Ovary (tissue), 9 donors: ENCODE results near the gene RFPL4AL1. TPM values are rescaled to one million over a fixed set of nuclear protein-coding genes. Genes with fewer than 3 reads are reported as not detected.

Experiments used
- DNase-seq, 5 donors: peaks; one replicate each; pipeline ENCODE4 v3.0.0-alpha.2; 2019 to 2020
- H3K27ac ChIP-seq, 2 donors: fragments of 200-600 bp; one replicate each; pipeline versions ENCODE4 v1.5.1 to v1.8.0; 2019 to 2022
- H3K27me3 ChIP-seq: fragments of 200-600 bp; one replicate; pipeline ENCODE4 v1.8.0; 2022
- H3K36me3 ChIP-seq: fragments of 200-600 bp; sonication (generic); one replicate; pipeline ENCODE4 v1.5.1; 2019
- H3K4me1 ChIP-seq: one replicate; pipeline ENCODE4 v1.8.1; 2013; ENCODE audit warnings: mild to moderate bottlenecking, moderate library complexity; ENCODE audit not compliant: insufficient read depth
- H3K4me3 ChIP-seq: fragments of 200-600 bp; sonication (generic); one replicate; pipeline ENCODE4 v1.5.1; 2017
- H3K9me3 ChIP-seq, 2 donors: fragments of 200-600 bp in 1 of 2; sonication (generic) in 1 of 2; one replicate each; pipeline versions ENCODE4 v1.5.1 to v1.8.1; 2013 to 2019; ENCODE audit warnings: mild to moderate bottlenecking in 1 of 2, moderate library complexity in 1 of 2
- EP300 ChIP-seq: sonication (generic); formaldehyde crosslinking; IDR thresholded peaks from one replicate; pipeline ENCODE4 v1.6.1; 2017; ENCODE audit warnings: antibody characterized with exemption
- POLR2A ChIP-seq: fragments of 450-650 bp; IDR thresholded peaks from one replicate; pipeline ENCODE4 v1.6.1; 2017; ENCODE audit warnings: antibody characterized with exemption, mild to moderate bottlenecking, moderate library complexity
- WGBS, 3 donors: extraction: QIAGEN DNeasy Blood & Tissue Kit in 1 of 3; methylation state at CpG; one replicate each; pipeline versions ENCODE4 v1.1.5 to v1.1.7; 2013 to 2017; 5-methylcytosine and 5-hydroxymethylcytosine counted together
- intact Hi-C, 4 donors: fragments of 100-400 bp; cut with DNase I; formaldehyde crosslinking; loops; one replicate each; pipeline versions ENCODE4 v1.11.0 to v1.15.1; 2022 to 2023
- polyA plus RNA-seq, 2 donors: library from polyadenylated mRNA; stranded (reverse); fragments of 200-250 nt in 1 of 2; fragments of 350-450 nt in 1 of 2; fragmentation: Illumina TruSeq in 1 of 2; extraction: RNeasy Lipid Tissue Mini Kit (QIAGEN cat#74804) in 1 of 2; gene quantifications; one replicate each; pipeline ENCODE4 v1.2.3, GENCODE V29; 2013 to 2014
- total RNA-seq, 7 donors: library from RNA; depleted of rRNA in 2 of 7; stranded (reverse); fragments of >200 nt in 2 of 7; fragmentation: NEBNext Ultra II Directional in 3 of 7; extraction: Animal tissue kit (Norgen Biotek cat#: 25700) in 3 of 7; gene quantifications; one replicate each; pipeline versions ENCODE4 v1.1.0 to v1.2.4, GENCODE V29; 2016 to 2023
- TF ChIP-seq, protein P1 (sequence below), 3 donors: fragments of 450-650 bp in 2 of 3; fragments of 200-600 bp in 1 of 3; IDR thresholded peaks; one replicate each; pipeline versions ENCODE4 v1.5.1 to v1.8.0; 2016 to 2022; ENCODE audit warnings: antibody characterized with exemption in 3 of 3, mild to moderate bottlenecking in 1 of 3
- donor health status: DM: no; HTN: no; CAD: no; lungs with moderate emphysema.
- donor health status: DM: no; HTN: no; CAD: no.
- donor health status: Bipolar disorder and iron deficiency.
- donor health status: DM: yes; HTN: yes; CAD: no.
- donor health status: DM: no; HTN: no; CAD: no.
- donor health status: DM: yes; HTN: yes; CAD: no.

Gene RFPL4AL1
- total and polyA plus RNA-seq, 9 donors, result 0.54 TPM; not detected in 8

DNA sequence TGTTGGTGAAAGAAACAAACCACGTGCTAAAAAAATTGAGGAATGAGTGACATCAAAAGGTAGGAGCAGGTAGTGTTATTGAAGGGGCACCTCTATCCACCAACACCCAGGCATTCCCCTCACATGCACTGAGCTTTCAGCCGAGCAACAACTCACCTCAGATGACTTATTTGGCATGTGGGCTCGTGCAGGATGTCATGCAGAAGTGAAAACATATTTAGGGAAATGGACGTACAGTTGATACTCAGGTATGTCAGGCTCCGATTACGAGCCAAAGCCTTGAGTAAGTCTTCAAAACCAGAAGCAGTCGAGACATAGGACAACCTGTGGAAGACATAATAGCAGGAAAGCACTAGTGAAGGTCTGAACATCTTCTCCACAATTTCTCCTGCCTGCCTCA lies 32.5 kb downstream of the RFPL4AL1 start:
- Histone ChIP-seq H3K27me3 (no peaks in the 10 kb centered on the region), H3K9me3 (no peaks in the 10 kb centered on the region), H3K4me1 (no peaks in the 10 kb centered on the region), H3K36me3 (no peaks in the 10 kb centered on the region), H3K27ac (no peak overlapping the region), H3K4me3 (no peak overlapping the region)
- intact Hi-C loops, result no loop called here
- WGBS, 3 donors, result 61 to 65% (median 64%) methylated on average over 7 of the region's 7 CpGs
- no peak for DNase-seq
- TF ChIP-seq POLR2A, result no peak
- TF ChIP-seq, protein P1, sequence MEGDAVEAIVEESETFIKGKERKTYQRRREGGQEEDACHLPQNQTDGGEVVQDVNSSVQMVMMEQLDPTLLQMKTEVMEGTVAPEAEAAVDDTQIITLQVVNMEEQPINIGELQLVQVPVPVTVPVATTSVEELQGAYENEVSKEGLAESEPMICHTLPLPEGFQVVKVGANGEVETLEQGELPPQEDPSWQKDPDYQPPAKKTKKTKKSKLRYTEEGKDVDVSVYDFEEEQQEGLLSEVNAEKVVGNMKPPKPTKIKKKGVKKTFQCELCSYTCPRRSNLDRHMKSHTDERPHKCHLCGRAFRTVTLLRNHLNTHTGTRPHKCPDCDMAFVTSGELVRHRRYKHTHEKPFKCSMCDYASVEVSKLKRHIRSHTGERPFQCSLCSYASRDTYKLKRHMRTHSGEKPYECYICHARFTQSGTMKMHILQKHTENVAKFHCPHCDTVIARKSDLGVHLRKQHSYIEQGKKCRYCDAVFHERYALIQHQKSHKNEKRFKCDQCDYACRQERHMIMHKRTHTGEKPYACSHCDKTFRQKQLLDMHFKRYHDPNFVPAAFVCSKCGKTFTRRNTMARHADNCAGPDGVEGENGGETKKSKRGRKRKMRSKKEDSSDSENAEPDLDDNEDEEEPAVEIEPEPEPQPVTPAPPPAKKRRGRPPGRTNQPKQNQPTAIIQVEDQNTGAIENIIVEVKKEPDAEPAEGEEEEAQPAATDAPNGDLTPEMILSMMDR (IDR thresholded peaks at IDR 0.05), result no peak

DNA sequence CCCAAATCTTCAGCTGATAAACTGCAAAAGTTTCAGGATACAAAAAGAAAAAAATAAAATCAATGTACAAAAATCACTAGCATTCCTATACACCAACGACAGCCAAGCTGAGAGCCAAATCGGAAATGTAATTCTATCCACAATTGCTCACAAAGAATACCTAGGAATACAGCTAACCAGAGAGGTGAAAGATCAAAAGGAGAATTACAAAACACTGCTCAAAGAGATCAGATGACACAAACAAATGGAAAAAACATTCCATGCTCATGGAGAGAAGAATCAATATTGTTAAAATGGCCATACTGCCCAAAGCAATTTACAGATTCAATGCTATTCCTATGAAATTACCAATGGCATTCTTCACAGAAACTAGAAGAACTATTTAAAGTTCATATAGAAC lies 33.4 kb downstream of the RFPL4AL1 start:
- TF ChIP-seq, protein P1 (IDR thresholded peaks at IDR 0.05), result no peak
- TF ChIP-seq POLR2A (no peak), EP300 (no peak)
- H3K4me3 ChIP-seq, result no peak overlapping the region
- H3K4me1 ChIP-seq, result no peaks in the 10 kb centered on the region
- H3K9me3 ChIP-seq, result no peaks in the 10 kb centered on the region
- H3K27ac ChIP-seq, result no peak overlapping the region
- no peak for DNase-seq
- intact Hi-C loops, result no loop called here
- WGBS, 3 donors, result 75 to 87% (median 87%) methylated on average over 2 of the region's 2 CpGs
- H3K36me3 ChIP-seq, result no peaks in the 10 kb centered on the region
- H3K27me3 ChIP-seq, result no peaks in the 10 kb centered on the region

DNA sequence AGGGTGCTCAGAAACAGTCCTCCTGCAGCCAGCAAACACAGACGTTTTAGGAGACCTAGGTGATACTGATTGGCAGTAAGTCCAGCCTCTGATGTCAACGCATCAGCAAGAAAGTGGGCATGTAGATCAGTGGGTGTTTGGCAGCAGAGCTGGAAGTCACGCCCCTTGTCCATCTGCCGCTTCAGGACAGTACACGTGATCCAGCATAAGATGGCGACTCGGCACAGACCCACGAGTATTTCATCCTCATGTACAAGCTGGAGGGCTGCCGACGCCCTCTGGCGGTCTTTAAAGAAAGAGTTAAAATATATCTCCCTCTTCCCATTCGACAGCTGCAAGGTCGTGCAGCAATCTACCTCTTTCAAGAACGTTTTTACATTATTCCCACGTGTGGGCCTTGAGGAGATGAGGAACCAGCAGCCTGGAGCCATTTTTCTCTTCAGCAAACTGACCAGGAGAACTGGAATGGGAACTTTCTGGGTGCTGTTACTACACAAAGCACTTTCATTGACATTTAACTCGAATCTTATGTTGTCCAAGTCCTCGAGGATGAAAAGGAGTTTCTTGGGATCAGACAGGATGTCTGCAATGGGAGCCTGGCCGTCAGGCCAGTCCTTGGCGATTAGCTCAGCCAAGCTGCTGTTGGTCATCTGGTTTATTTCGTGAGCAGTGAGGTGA lies 40.6 kb downstream of the RFPL4AL1 start:
- H3K4me1 ChIP-seq, result no peaks in the 10 kb centered on the region
- H3K27ac ChIP-seq, result no peak overlapping the region
- no peak overlapping the region for H3K4me3 ChIP-seq
- no peaks in the 10 kb centered on the region for H3K36me3 ChIP-seq
- no peaks in the 10 kb centered on the region for H3K9me3 ChIP-seq
- 22 to 30% (median 28%) methylated on average over 20 of the region's 20 CpGs for WGBS, 3 donors
- no peak for TF ChIP-seq EP300
- TF ChIP-seq POLR2A, result no peak
- no peaks in the 10 kb centered on the region for H3K27me3 ChIP-seq
- intact Hi-C loops, result no loop called here
- DNase-seq, result peak; percentile 15 to 66 (median 27)

DNA sequence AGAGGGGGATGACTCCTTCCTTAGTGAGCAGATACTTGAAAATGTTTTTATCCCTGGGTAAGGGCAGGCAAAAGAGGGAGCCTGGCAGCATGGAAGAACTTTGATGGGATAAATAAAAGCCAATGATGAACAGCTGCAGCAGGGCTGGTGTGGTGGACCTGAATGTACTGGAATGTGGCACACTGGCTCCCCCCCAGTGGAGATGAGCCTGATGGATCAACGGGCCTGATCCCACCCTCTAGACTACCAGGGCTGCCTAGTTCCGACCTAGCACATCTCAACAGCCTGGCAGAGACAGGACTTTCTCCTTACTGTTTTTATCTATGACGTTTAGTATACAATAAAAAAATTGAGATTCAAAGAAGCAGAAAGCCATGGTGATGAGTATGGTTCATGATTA lies 42.4 kb downstream of the RFPL4AL1 start:
- intact Hi-C loops, result no loop called here
- no peak for TF ChIP-seq POLR2A
- TF ChIP-seq, protein P1 (IDR thresholded peaks at IDR 0.05), result no peak
- no peak for TF ChIP-seq EP300
- Histone ChIP-seq H3K4me1 (no peaks in the 10 kb centered on the region), H3K9me3 (no peaks in the 10 kb centered on the region), H3K4me3 (no peak overlapping the region), H3K27me3 (no peaks in the 10 kb centered on the region), H3K36me3 (no peaks in the 10 kb centered on the region), H3K27ac (no peak overlapping the region)
- DNase-seq, result no peak
- 60 to 71% (median 60%) methylated on average over 3 of the region's 3 CpGs for WGBS, 3 donors

DNA sequence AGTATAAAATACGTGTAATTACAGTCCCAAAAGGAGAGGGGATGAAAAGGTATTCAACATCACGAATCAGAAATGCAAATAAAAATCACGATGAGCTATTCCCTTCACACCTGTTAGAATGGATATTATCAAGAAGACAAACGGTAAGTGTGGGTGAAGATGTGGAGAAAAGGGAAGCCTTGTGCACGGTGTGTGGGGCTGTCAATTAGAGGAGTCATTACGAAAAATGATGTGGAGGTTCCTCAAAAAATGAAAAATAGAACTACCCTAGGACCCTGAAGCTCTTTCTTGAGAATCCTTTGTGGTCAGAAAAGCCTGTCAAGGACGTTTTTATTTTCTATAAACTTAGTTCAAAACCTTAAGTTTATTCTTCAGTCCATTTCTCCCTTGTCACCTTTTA lies 43.5 kb downstream of the RFPL4AL1 start:
- no peaks in the 10 kb centered on the region for H3K4me1 ChIP-seq
- TF ChIP-seq EP300 (no peak), POLR2A (no peak)
- TF ChIP-seq, protein P1 (IDR thresholded peaks at IDR 0.05), result no peak
- WGBS, 3 donors, result 52 to 55% (median 53%) methylated on average over 7 of the region's 7 CpGs
- H3K27ac ChIP-seq, result no peak overlapping the region
- no peaks in the 10 kb centered on the region for H3K36me3 ChIP-seq
- H3K4me3 ChIP-seq, result no peak overlapping the region
- intact Hi-C loops, result no loop called here
- H3K9me3 ChIP-seq, result no peaks in the 10 kb centered on the region
- DNase-seq, result no peak
- H3K27me3 ChIP-seq, result no peaks in the 10 kb centered on the region
